ENCODE data around the gene SEC14L2.

GRCh38 chr22:30421695-30422480 is 25.1 kb downstream of the SEC14L2 start:
- no peak for TF ChIP-seq CTCF (IDR thresholded peaks at IDR 0.05)
- no peak for TF ChIP-seq POLR2A (IDR thresholded peaks at IDR 0.05)
